Activated CD4-positive, alpha-beta T cell treated with anti-CD3 and anti-CD28 coated beads for 4 hours (primary cell): ENCODE results near the gene FBXL4.

Experiments
- DNase-seq, 2 donors: peaks; one replicate each; pipeline ENCODE4 v3.0.0-alpha.2; 2020

Gene FBXL4

GRCh38 chr6:98877250-98877649, 70.5 kb downstream of the FBXL4 start:
- DNase-seq: no peak

GRCh38 chr6:98875375-98875774, 72.4 kb downstream of the FBXL4 start:
- no peak for DNase-seq

DNA sequence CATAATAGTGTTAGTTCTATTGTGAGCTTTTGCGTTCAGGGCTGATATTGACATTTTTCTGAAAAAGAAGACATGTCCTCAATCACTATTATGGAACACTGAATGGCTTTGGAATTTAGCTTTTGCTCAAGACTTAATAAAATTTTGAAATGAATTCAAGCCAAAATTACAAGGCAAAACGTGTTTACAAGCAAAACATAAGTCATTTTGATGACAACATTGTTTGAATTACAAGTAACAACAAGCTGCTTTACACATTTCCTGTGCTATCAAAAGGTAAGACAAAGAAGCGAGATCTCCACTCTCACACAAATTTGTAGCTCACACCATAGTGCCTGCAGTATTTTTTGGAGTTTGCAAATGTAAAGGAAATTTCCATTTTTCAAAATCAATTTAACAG, 75.9 kb downstream of the FBXL4 start:
- DNase-seq: no peak

DNA sequence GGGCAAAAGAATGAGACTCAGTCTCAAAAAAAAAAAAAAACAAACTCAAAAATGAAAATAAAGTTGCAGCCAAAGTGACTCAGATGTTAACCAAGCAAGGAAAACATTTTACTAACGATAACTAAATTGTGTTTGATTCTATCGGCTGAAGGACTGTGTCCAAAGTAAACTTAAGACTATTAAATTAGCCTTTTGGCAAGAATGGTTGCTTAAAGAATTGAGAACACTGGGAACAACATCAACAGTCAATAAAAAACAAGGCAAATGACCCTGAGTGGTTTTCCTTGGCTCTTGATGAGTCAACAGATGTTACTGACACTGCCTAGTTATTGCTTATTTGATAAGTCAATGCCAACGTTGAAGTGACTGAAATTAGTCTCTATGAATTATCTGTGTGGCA, 76.7 kb downstream of the FBXL4 start:
- no peak for DNase-seq

- DNase-seq: no peak
Observed at GRCh38 chr6:98864497-98864896, 83.2 kb downstream of the FBXL4 start.

DNA sequence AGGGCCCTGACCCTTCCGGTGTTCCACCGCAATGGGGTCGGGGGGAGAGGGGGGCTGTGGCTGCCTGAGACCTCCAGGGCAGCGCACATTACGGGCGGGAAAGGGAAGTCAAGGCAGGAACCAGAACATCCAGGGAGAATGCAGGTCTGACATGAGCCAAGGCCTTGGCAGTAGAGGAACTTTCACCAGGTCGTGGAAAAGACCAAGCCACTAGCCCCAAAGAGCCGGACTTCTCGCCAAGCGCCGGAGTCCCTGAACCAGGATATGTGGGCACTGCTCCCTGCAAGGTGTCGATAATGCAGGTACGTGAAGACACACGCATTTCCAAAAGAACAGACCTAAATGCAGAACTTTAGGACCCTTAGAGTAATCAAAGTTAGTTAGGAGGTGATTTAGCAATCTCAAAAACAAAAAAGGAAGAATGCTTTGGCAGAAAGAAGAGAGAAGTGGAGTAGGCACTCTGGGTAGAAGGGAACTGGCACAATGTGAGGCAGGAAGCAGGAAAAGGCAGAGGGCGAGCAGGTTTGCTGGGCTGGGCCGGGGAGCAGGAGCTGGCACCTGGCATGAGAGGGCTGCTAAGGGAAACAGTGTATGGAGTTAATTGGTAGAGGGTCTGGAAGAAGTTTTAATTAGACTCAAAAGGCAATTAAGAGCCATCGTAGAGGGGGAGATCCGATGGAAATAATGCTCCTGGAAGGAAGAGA, 99.1 kb downstream of the FBXL4 start:
- DNase-seq: no peak

GRCh38 chr6:98847779-98848538, 99.8 kb downstream of the FBXL4 start:
- no peak for DNase-seq

GRCh38 chr6:98847416-98847778, 100.3 kb downstream of the FBXL4 start:
- DNase-seq: no peak

DNA sequence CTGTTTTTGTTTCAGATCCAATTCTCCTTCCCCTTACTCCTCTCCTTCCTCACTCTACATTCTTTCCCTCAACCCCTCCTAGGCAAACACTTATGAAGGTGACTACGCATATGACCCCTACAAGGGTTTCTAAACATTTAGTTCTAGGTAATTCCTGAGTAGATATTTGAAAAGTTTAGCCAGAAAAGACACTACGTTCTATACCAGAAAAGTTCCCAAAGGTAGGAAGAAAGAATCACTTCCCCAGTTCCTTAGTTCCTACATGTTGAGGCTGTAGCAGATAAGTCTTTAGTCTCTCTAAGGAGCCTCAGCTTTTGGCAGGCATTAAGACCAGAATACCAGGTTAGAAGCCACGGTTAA, 101.7 kb downstream of the FBXL4 start:
- DNase-seq: no peak

DNA sequence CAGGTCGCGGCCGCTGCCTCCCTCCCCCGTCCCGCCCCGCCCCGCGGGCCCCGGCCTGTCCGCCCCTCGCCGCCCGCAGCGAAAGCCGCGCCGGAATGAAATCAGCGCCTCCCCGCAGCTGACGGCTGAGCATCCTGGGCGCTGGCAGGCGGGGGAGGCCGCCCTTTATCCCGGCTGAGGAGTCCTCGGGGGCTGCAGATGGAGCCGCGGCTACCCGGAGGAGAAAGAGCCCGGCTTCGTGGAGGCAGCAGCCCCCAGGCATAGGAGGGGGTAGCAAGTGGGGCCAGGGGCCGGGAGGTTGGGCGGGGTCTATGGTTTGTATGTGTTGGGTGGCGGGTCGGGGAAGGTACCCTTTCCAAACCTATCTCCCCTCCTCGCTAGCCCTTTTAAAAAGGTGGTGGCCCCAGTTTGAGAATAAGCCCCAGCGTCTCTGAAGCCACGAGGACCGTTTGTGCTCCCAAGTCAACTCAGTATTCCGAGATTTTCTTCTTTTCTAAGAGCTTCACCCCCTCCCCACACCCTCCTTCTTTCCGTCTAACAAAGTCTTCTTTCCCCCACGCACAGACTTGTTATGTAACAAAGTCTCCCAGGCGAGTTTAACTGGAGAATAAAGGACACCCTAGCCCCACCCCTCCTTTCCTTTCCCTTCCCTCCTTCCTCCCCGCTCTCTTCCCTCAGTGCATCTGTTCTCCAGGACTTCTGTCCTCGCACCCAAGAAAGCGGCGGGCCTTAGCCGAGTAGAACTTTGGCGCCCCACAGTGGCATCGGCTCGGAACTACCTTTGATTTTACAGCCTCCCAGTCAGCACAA, 102.3 kb downstream of the FBXL4 start:
- peak; percentile 46 to 60 for DNase-seq

GRCh38 chr6:98844244-98845210, 103.2 kb downstream of the FBXL4 start:
- DNase-seq: no peak

DNA sequence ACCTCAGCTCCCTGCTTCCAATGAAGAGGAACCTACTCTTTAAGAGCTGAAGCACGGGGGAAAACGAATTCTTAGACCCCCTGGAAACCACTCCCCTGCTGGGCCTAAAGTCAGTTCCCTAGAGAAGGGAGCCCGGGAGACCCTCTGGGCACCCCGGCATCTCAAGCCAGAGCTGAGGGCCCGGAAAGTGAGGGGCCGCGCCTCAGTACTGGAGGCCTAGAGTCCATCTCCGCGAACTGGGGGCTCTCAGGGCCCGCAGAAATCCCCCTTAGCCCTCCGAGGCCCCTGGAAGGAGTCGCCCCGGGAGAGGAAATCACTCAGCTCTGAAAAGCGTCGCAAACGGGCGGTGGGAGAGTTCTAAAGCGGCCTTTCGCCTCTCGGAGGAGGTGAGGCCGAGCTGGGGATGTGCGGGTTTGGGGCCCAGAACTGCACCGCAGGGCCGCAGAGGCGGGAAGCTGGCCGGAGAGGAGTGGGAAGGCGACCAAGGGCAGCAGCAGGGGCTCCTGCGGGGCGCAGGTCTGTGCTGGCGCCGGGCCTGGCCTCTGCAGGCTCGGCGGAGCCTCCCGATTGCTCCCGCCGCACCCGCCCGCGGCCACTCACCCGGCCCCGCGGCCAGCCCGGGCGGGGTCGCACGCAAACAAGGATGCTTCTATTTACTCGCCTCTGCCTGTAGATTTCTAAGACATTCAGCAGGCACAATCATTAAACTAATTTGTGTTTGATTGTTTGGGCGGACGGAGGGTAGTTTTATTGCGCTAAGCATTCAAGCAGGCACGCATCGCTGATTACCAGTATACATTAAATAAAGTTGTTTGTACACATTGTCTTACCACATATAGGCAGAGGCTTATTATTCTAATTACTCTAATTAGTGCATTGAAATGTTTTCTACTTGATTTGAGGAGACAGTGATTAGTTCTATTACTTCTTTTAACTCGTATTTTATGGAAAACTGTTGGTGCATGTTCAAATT, 104.2 kb downstream of the FBXL4 start:
- DNase-seq: no peak

DNA sequence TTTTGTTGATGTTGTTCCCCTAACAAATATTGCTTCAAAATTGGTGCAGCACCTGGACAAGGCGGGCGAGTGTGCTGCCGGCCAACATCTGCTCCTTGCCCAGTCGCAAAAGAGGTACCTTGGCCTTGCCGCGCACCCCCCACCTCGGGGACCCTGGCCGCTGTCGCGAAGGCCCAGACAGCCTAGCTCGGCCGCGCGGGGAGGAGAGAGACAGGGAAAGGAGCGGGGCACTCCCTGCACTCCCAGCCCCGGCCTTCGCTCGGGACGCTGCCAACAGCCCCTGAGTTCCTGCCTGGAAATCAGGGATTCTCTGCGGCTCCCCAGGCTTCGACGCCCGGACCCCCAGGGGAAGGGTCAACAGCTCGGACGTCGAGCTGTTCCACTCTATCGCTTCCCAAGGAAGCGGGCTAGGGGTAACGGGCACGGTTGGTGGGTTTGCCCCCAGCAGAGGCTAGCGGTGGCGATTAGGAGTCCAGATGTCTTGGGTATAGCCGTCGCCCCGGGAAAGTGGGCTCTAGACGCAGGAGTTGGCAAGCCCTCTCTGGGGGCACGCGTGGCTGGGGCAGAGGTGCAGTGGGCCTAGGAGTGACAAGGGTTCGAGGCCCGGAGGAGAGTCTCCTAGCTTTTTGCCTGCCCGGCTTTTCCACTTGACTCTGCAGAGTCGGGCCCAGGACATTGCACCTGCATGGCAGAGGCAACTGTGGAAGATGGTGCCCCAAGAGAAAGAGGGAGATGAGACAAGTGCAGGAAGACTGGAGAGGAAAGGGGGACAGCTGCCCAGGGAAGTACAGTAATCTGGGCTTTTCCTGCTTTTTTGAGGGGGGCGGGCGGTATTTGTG, 105.2 kb downstream of the FBXL4 start:
- DNase-seq: no peak

- no peak for DNase-seq
Observed at GRCh38 chr6:98841621-98842341, 106.0 kb downstream of the FBXL4 start.

GRCh38 chr6:98840996-98841513, 106.7 kb downstream of the FBXL4 start:
- DNase-seq: no peak

- no peak for DNase-seq
Observed at GRCh38 chr6:98840385-98840784, 107.4 kb downstream of the FBXL4 start.

DNA sequence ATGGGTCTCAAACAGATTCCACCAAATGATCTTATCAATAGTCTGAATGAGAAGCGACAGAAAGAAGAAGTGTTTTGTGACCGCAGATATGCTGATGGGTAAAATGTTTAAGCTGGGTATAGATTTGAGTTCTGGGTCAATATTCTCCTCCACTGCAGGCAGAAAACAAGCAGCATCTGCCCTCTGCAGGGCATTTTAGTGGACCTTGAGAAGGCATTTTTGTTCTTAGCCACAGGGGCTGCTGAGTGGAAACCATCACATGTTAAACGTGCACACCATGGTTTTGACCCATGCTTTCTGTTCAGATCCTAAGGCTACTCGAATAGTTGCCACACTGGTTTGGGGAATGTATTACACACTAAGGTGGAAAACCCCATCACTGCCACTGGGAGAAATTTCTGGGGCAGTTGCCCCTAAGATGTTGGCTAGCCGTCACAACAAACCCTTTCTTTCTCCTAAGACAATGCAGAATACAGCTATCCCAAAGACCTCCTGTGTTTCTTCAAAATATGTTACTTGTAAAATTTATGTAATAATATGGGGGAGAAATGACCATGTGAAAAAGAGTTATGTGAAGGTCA, 107.9 kb downstream of the FBXL4 start:
- no peak for DNase-seq

GRCh38 chr6:98838975-98839374, 108.8 kb downstream of the FBXL4 start:
- DNase-seq: no peak

- DNase-seq: no peak
Observed at GRCh38 chr6:98838032-98838431, 109.7 kb downstream of the FBXL4 start.
